Endothelial cell of umbilical vein (primary cell): ENCODE results near the gene CFAP300. TPM values are rescaled to one million over a fixed set of nuclear protein-coding genes. Genes with fewer than 3 reads are reported as not detected.

ENCODE experiments used
- BruUV-seq: library from RNA; stranded (reverse); fragments of 400-500 nt; replicated peaks from 2 replicates; lab custom pipeline; 2021; lab: Mats Ljungman, UMichigan
- CTCF ChIA-PET: fragments of 300-600, 350-600 bp; sonication (Branson Sonifier 250); formaldehyde crosslinking; loops from one replicate; lab custom pipeline; 2021; ENCODE audit warnings: antibody characterized with exemption, inconsistent platforms; lab: Charles Lee
- POLR2A ChIA-PET: fragments of 300-600, 350-600 bp; sonication (Branson Sonifier 250); formaldehyde crosslinking; loops from one replicate; lab custom pipeline; 2021; ENCODE audit warnings: antibody characterized with exemption, inconsistent platforms; lab: Charles Lee
- DNase-seq: peaks from one replicate; pipeline ENCODE4 v3.0.0-alpha.2; 2011; ENCODE audit warnings: low read depth, low spot score
- FAIRE-seq: peaks from 2 replicates; lab custom pipeline; 2011; peaks lifted over from hg19 to GRCh38; lab: Jason Lieb, UNC
- H2AFZ ChIP-seq: 2 replicates; pipeline ENCODE4 v1.6.0; 2012; ENCODE audit warnings: low read depth, low read length, control low read depth, inconsistent platforms
- H3K27ac ChIP-seq: 2 replicates; pipeline ENCODE4 v1.5.1; 2011; ENCODE audit warnings: low read depth, mild to moderate bottlenecking, control low read depth, low read length, moderate library complexity; ENCODE audit not compliant: insufficient read depth
- H3K27me3 ChIP-seq, 2 experiments: 2 replicates each; pipeline versions ENCODE4 v1.6.0 to v1.6.1; 2011; ENCODE audit warnings: low read length in 2 of 2, mixed read lengths in 1 of 2; ENCODE audit not compliant: control insufficient read depth in 2 of 2, insufficient read depth in 2 of 2
- H3K36me3 ChIP-seq, 2 experiments: 2 replicates in 1 of 2; 3 replicates in 1 of 2; pipeline ENCODE4 v1.5.1; 2011; ENCODE audit warnings: low read length in 2 of 2, mild to moderate bottlenecking in 1 of 2, moderate library complexity in 1 of 2; ENCODE audit not compliant: control insufficient read depth in 2 of 2, insufficient read depth in 2 of 2; ENCODE audit errors: extremely low read depth in 1 of 2
- H3K4me1 ChIP-seq: 3 replicates; pipeline ENCODE4 v1.5.1; 2011; ENCODE audit warnings: mild to moderate bottlenecking, low read length; ENCODE audit not compliant: control insufficient read depth, insufficient read depth; ENCODE audit errors: extremely low read depth
- H3K4me2 ChIP-seq: 2 replicates; pipeline ENCODE4 v1.6.1; 2011; ENCODE audit warnings: low read length, control low read depth, mixed read lengths; ENCODE audit not compliant: insufficient read depth
- H3K4me3 ChIP-seq, 3 experiments: fragments of 200-600 bp in 1 of 3; sonication (generic), shearing (Covaris generic) in 1 of 3; replicated peaks in 1 of 3; 2 replicates each; pipeline ENCODE4 v1.5.1; 2011 to 2016; ENCODE audit warnings: control low read depth in 3 of 3, low read length in 3 of 3, mild to moderate bottlenecking in 2 of 3, inconsistent platforms in 1 of 3, low read depth in 1 of 3, moderate library complexity in 1 of 3; ENCODE audit not compliant: insufficient read depth in 1 of 3
- H3K79me2 ChIP-seq: 2 replicates; pipeline ENCODE4 v1.6.0; 2012; ENCODE audit warnings: low read length, inconsistent platforms; ENCODE audit not compliant: control insufficient read depth, insufficient read depth
- H3K9ac ChIP-seq: replicated peaks from 2 replicates; pipeline ENCODE3; 2011; ENCODE audit warnings: low read length, control low read depth; ENCODE audit not compliant: insufficient read depth; ENCODE audit errors: extremely low read depth
- H3K9me1 ChIP-seq: replicated peaks from 3 replicates; pipeline ENCODE4 v1.6.0; 2011; ENCODE audit warnings: mild to moderate bottlenecking, low read length; ENCODE audit not compliant: control insufficient read depth, insufficient read depth; ENCODE audit errors: extremely low read depth
- H3K9me3 ChIP-seq: replicated peaks from 2 replicates; pipeline ENCODE4 v1.5.1; 2012; ENCODE audit warnings: low read length, inconsistent platforms; ENCODE audit not compliant: control insufficient read depth, insufficient read depth
- H4K20me1 ChIP-seq: replicated peaks from 2 replicates; pipeline ENCODE3; 2011; ENCODE audit warnings: mild to moderate bottlenecking, low read length; ENCODE audit not compliant: control insufficient read depth, insufficient read depth; ENCODE audit errors: extremely low read depth
- CTCF ChIP-seq, 2 donors: IDR thresholded peaks; 1 replicate in 1 of 2; 2 replicates in 1 of 2; pipeline ENCODE4 v1.5.1; 2011; ENCODE audit warnings: low read length in 2 of 2, mild to moderate bottlenecking in 2 of 2, moderate library complexity in 2 of 2, control low read depth in 1 of 2, inconsistent platforms in 1 of 2, low read depth in 1 of 2; ENCODE audit not compliant: insufficient read depth in 1 of 2; ENCODE audit errors: extremely low read depth in 1 of 2
- EZH2 ChIP-seq: IDR thresholded peaks from 2 replicates; pipeline ENCODE4 v1.6.1; 2012; ENCODE audit warnings: borderline replicate concordance, low read depth, mild to moderate bottlenecking, moderate library complexity, low read length, inconsistent platforms; ENCODE audit not compliant: severe bottlenecking
- FOS ChIP-seq: IDR thresholded peaks from 2 replicates; pipeline ENCODE4 v1.6.1; 2011; ENCODE audit warnings: mild to moderate bottlenecking, low read length, moderate library complexity, borderline replicate concordance; ENCODE audit not compliant: insufficient read depth
- GATA2 ChIP-seq: IDR thresholded peaks from 2 replicates; pipeline ENCODE4 v1.7.0; 2011; ENCODE audit warnings: low read depth, mild to moderate bottlenecking, moderate library complexity, mixed read lengths, low read length; ENCODE audit not compliant: insufficient read length, insufficient read depth
- JUN ChIP-seq: IDR thresholded peaks from 2 replicates; pipeline ENCODE4 v1.6.1; 2011; ENCODE audit warnings: borderline replicate concordance, low read depth; ENCODE audit not compliant: insufficient read length, insufficient read depth
- MAX ChIP-seq: IDR thresholded peaks from 2 replicates; pipeline ENCODE4 v1.6.1; 2011; ENCODE audit not compliant: insufficient read depth, insufficient read length
- MYC ChIP-seq: IDR thresholded peaks from one replicate; pipeline ENCODE4 v1.6.1; 2011; ENCODE audit warnings: mild to moderate bottlenecking, low read depth, low read length
- POLR2A ChIP-seq: IDR thresholded peaks from 2 replicates; pipeline ENCODE4 v1.6.1; 2012; ENCODE audit warnings: low read depth, mild to moderate bottlenecking, control low read depth, low read length
- POLR2AphosphoS5 ChIP-seq: IDR thresholded peaks from 2 replicates; pipeline ENCODE4 v1.6.1; 2012; ENCODE audit warnings: low read depth, mild to moderate bottlenecking, control low read depth, low read length, moderate library complexity; ENCODE audit not compliant: insufficient read depth
- dilution Hi-C: fragments of 300-500 bp; cut with MboI; formaldehyde crosslinking; loops from one replicate; pipeline ENCODE4 v1.15.0; 2019; ENCODE audit warnings: low sequenced_read_pairs; ENCODE audit not compliant: extremely low pct_ligation_motif_present
- intact Hi-C: fragments of 100-400 bp; cut with micrococcal nuclease; formaldehyde crosslinking; loops from one replicate; pipeline ENCODE4 v1.10.0; 2022
- polyA plus RNA-seq, 4 experiments: library from polyadenylated mRNA; depleted of rRNA in 3 of 4; stranded (reverse) in 3 of 4; unstranded in 1 of 4; fragments of >200 nt; gene quantifications; 2 replicates each; pipeline versions ENCODE4 v1.2.1 to v1.2.3, GENCODE V29; 2011 to 2012; ENCODE audit warnings: missing spikeins in 1 of 4
- total RNA-seq: library from RNA; stranded (reverse); gene quantifications from 2 replicates; pipeline ENCODE4 v1.2.3, GENCODE V29; 2021

Gene CFAP300
- total and polyA plus RNA-seq, 2 donors (not counting 3 experiments of a cell fraction or from before 2014, with no cell fraction given), result 0.07 TPM; not detected in 1

DNA sequence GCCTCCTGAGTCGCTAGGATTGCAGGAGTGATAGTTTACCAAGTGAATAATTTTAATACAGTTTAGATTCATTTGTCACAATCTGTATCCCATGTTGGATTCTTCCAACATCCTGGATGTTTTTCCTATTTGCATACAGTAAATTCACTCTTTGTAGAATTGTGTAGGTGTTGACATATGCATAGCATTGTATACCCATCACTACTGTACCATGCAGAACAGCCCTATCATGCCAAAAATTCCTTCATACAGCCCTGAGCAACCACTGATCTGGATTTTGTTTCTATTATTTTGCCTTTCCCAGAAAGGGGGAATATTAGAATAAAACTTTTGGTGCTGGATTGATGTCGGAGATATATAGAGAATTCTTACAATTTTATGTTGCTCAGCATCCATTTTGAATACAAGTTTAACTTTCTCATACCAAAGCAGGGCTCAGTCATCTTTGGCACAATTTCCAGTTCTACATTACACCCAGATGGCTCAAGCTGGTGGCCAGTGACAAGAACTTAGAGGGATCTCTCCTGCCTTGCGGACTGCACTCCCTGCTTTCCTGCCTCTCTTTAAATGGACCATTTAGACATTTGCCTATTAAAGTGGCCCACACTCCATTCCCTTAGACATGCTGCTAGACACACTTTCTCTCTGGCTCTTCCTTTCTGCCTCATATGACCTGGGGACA lies 45.4 kb upstream of the CFAP300 start:
- ChIA-PET CTCF (interaction anchor here (1.0 to 16.0 kb wide), 2 partner anchors 24 to 138 kb away, joined by 3 to 621 read pairs; no protein-coding TSS in a partner anchor), POLR2A (no interaction called here)
- H3K27ac ChIP-seq, result no peak overlapping the region
- H3K9ac ChIP-seq, result no peak overlapping the region
- no peaks in the 10 kb centered on the region for H3K27me3 ChIP-seq
- H4K20me1 ChIP-seq, result no peaks in the 10 kb centered on the region
- H3K4me1 ChIP-seq, result no peaks in the 10 kb centered on the region
- no peak overlapping the region for H2AFZ ChIP-seq
- no peaks in the 10 kb centered on the region for H3K36me3 ChIP-seq
- dilution Hi-C loops, result no loop called here
- H3K79me2 ChIP-seq, result no peaks in the 10 kb centered on the region
- no peaks in the 10 kb centered on the region for H3K9me3 ChIP-seq
- no peak overlapping the region for H3K4me3 ChIP-seq
- TF ChIP-seq GATA2 (no peak), EZH2 (no peak)
- intact Hi-C loops, result no loop called here
- no peak overlapping the region for H3K4me2 ChIP-seq
- FAIRE-seq (no peak), DNase-seq (no peak)
- H3K9me1 ChIP-seq, result no peaks in the 10 kb centered on the region
- no TSS peak for BruUV-seq

DNA sequence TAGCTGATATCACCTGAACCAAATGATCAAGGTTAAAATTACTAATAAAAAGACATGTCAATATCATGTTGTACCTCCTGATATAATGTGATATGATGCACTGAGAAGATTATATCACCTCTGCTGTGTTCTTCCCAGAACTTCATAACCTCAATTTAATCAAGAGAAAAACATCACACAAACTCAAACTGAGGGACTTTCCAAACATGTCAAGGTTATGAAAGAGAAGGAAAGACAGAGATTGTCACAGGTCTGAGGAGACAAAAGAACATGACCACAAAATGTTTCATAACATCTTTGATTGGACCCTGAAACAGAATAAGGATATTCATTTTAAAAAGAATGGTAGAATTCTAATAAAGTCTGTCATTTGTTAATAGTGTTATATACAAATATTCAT lies 43.0 kb upstream of the CFAP300 start:
- intact Hi-C loops (no loop called here), dilution Hi-C loops (no loop called here)
- ChIA-PET CTCF (interaction anchor here (16.0 kb wide), 1 partner anchor 141 kb away, joined by 621 read pairs; no protein-coding TSS in a partner anchor), POLR2A (no interaction called here)
- no peaks in the 10 kb centered on the region for H3K9me1 ChIP-seq
- H2AFZ ChIP-seq, result no peak overlapping the region
- FAIRE-seq (no peak), DNase-seq (no peak)
- TF ChIP-seq GATA2 (no peak), FOS (no peak), POLR2AphosphoS5 (no peak), POLR2A (no peak), CTCF (IDR thresholded peaks at IDR 0.05; ENCODE audit: extremely low read depth in 1 of 2, insufficient read depth in 1 of 2, low read depth in 1 of 2, low read length in 2 of 2) (no peak), EZH2 (no peak), JUN (no peak), MAX (no peak), MYC (no peak)
- peaks cover 4% of the 10 kb centered on the region for H3K4me1 ChIP-seq
- BruUV-seq, result no TSS peak
- H4K20me1 ChIP-seq, result no peaks in the 10 kb centered on the region
- no peak overlapping the region for H3K4me2 ChIP-seq
- H3K36me3 ChIP-seq, result no peaks in the 10 kb centered on the region
- H3K9ac ChIP-seq, result no peak overlapping the region
- no peaks in the 10 kb centered on the region for H3K27me3 ChIP-seq
- H3K79me2 ChIP-seq, result no peaks in the 10 kb centered on the region
- no peaks in the 10 kb centered on the region for H3K9me3 ChIP-seq
- H3K4me3 ChIP-seq, result no peak overlapping the region
- no peak overlapping the region for H3K27ac ChIP-seq
